Right forelimb (tissue), 1 donor: Measurements from ENCODE around the gene ARHGAP45.
A peak's percentile ranks its signal among the peaks of the same experiment; 100 is the strongest.

ENCODE experiments used
- DNase-seq: peaks from one replicate; pipeline ENCODE4 v3.0.0-alpha.2; 2018

ARHGAP45 gene

GRCh38 chr19:1054102-1055027, 12.6 kb upstream of the ARHGAP45 start:
- DNase-seq = no peak

- no peak for DNase-seq
Observed at GRCh38 chr19:1055028-1055425, 11.9 kb upstream of the ARHGAP45 start.

DNA sequence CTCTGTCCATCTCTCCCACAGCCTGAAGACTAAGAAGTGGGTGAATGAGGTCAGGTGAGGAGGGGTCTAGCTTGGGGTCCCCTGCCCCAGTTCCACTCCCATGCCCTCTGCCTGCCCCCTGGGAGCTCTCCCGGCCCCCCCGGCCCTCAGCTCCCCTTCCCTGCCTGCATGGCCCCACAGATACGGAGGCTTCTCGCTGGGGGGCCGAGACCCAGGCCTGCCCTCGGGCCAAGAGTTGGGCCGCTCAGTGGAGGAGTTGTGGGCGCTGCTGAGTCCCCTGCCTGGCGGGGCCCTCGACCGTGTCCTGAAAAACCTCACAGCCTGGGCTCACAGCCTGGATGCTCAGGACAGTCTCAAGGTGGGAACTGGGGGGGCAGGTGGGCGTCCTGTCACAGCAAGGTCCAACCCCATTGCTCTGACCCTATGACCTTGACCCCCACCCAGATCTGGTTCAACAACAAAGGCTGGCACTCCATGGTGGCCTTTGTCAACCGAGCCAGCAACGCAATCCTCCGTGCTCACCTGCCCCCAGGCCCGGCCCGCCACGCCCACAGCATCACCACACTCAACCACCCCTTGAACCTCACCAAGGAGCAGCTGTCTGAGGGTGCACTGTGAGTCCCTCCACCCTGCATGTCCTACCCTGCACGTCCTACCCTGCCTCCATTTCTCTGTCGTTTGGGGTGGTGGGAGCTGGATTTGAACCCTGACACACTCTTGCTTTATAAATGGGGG, 10.9 kb upstream of the ARHGAP45 start:
- DNase-seq = no peak

GRCh38 chr19:1057176-1057855, 9.7 kb upstream of the ARHGAP45 start:
- DNase-seq = no peak

GRCh38 chr19:1058112-1058511, 8.9 kb upstream of the ARHGAP45 start:
- DNase-seq = no peak

DNA sequence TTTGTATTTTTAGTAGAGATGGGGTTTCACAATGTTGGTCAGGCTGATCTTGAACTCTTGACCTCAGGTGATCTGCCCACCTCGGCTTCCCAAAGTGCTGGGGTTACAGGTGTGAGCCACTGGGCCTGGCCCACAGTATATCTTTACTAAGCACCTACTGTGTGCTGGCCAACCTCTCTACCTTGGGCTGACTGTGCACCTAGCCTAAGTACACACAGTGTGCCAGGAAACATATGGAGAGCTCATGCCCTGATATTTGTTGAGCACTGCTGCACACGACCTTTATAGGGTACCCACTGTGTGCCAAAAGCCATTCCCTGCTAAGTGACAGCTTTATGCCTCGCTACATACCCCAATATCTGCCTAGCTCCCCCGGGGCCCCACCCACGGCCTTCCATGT, 6.3 kb upstream of the ARHGAP45 start:
- DNase-seq = no peak

DNA sequence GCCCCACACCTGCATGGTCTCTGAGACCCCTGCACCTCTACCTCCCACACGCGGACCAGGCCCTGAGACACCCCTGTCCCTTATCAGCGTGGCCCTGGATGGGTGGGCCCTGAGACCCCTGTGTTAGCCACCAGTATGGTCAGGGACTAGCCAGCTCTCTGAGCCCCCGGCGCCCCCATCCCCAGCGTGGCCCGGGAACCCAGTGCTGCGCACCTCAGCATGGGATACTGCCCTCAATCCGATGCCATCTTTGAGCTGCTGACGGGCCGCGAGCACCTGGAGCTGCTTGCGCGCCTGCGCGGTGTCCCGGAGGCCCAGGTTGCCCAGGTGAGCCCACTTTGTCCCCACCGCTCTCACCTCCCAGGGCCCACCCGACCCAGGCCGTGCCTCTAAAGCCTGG, 5.0 kb upstream of the ARHGAP45 start:
- no peak for DNase-seq

DNA sequence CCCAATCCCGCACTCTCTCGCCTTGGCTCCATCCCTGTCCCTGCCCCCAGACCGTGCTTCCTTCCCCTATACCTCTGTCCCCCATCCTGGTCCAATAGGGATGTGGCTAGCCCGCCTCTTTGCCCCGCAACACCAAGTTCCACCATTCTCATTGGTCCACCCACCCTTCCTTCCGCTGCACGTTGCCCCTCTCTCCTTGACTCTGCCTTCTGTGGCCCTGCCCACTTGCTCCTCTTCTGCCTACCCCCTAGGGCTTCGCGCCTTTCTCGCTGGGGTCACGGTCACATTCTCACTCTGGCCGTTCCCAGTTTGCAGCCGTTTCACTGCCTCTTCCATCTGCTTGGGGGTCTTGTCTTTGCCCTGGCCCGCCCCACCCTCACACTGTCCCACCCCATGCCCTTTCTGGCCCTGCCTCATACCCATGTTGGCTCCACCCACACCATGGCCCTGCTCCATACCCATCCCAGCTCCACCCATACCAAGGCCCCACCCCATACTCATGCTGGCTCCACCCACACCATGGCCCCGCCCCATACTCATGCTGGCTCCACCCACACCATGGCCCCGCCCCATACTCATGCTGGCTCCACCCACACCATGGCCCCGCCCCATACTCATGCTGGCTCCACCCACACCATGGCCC, 4.5 kb upstream of the ARHGAP45 start:
- DNase-seq = no peak

DNA sequence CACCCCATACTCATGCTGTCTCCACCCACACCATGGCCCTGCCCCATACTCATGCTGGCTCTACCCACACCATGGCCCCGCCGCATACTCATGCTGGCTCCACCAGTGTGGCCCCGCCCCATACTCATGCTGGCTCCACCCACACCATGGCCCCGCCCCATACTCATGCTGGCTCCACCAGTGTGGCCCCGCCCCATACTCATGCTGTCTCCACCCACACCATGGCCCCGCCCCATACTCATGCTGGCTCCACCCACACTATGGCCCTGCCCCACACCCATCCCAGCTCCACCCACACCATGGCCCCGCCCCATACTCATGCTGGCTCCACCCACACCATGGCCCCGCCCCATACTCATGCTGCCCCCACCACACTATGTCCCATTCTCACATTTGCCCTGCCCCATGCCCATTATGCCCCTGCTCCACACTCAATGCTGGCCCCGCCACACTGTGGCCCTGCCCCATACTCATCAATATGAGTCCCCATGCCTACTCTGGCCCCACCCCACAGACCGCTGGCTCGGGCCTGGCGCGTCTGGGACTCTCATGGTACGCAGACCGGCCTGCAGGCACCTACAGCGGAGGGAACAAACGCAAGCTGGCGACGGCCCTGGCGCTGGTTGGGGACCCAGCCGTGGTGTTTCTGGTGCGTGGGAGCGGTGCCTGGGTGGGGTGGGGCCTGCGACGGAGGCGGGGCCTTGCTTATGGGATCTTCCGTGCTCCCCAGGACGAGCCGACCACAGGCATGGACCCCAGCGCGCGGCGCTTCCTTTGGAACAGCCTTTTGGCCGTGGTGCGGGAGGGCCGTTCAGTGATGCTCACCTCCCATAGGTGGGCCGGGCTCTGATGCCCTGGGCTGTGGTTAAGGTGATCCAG, 3.7 kb upstream of the ARHGAP45 start:
- DNase-seq = no peak

DNA sequence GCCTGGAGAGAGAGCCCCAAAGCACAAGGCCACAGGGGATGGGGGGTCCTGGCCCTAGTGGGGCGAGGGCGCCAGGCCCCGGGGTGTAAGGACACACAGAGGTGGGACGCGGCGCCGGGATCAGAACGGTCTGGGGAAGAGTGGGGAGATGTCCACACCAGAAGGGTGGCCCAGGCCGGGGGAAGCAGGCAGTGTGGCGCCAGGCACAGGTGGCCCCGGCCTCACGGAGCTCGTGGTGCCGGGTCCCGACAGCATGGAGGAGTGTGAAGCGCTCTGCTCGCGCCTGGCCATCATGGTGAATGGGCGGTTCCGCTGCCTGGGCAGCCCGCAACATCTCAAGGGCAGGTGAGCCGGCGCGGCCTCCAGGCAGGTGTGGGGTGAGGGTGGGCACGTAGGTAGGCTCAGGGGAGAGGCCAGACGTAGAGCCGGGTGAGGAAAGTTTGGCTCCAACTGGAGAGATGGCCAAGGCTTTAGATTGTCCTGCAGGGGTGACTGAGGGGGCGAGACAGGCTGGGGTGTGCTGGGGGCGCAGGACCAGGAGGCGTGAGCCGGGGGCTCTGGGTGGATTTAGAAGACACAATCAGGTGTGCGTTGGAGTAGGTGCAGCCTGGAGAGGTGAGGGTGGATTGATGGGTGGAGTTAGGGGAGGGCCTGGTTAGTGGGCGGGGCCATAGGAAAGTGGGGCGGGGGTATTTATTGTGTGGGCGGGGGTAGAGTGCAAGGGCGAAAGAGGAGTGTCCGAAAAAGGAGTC, 2.9 kb upstream of the ARHGAP45 start:
- no peak for DNase-seq

- peak; percentile 73 for DNase-seq
Observed at GRCh38 chr19:1064661-1065605, 2.0 kb upstream of the ARHGAP45 start.

DNA sequence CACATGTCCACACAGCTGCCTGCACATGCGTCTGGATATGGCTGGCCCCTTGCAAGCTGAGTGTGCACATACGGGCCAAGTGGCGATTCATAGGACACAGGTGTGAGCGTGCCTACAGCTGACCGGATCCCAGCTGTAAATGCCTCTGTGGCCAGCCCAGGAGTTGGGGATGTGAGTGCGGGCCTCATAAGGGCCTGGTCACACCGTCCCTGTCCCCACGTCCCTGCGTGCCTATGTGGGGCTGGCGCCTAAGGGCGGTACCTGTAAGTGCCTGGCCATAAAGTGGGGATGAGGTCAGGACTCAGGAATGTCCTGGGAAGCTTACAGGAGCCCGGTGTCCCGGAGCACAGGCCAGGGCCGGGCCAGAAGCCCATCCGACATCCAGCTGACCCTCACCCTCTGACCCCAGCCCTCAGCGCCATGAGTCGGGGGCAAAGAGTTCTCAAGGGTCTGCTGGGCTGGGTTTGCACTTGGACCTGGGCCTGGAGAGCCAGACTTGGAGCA, 1.3 kb upstream of the ARHGAP45 start:
- no peak for DNase-seq

- no peak for DNase-seq
Observed at GRCh38 chr19:1066251-1066747, 668 bp upstream of the ARHGAP45 start.

DNA sequence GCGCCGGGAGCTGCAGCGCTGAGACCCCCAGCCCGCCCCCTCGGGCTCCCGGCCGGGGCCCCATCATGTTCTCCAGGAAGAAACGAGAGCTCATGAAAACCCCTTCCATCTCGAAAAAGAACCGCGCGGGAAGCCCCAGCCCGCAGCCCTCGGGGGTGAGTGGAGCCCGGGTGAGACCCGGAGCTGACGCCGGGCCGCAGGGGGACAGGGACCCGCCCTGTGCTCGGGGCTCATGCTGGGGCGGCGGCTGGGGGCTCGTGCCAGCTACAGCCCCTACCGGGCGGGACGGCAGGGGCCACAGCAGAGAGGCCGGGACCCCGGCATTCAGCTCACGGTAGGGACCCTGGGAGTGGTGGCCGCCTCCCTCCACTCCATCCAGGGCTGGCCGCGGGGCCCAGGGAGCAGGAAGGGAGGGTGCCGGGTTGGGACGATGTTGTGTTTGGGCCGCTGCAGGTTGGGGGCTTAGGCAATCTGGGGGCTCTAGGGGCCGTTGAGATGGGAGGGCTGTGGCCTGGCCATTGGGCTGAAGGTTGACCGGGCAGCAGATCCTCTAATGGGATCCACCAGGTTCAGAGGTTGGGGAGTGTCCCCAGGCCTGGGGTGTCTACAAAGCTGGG, 482 bp downstream of the ARHGAP45 start:
- DNase-seq = no peak

DNA sequence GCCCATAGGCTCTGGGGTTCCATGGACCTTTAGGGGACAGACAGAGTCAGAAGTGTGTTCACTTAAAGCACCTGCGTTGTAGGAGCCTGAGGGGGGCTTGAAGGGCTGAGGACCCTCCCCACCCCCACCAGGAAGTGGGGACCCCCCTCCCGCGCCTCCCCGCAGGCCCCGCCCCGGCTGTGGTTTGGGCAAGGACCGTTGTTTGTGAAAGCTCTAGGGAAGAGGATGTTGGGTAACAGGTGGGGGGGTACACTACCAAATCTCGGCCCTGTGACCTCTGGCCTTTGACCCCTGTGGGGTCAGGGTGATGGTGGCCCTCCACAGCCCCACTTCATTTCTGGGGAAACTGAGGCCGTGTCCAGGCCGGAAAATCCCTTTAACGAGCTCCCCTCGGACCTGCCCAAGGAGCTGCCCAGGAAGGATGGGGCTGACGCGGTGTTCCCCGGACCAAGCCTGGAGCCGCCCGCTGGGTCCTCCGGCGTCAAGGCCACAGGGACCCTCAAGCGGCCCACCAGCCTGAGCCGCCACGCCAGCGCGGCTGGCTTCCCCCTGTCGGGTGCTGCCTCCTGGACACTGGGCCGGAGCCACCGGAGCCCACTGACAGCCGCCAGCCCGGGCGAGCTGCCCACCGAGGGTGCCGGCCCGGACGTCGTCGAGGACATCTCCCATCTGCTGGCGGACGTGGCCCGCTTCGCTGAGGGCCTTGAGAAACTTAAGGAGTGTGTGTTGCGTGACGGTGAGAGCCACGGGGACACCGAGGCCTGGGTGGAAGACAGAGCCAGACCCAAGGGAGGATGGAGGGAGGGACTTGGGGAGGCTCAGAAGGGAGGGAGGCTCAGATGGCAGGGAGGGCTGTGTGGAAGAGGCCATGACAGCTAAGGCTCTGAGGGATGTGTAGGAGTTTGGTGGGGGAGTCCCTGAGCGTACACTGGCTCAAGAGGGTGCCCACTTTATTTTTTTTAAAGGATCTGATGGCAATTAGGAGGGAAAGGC, 1.3 kb downstream of the ARHGAP45 start:
- no peak for DNase-seq

DNA sequence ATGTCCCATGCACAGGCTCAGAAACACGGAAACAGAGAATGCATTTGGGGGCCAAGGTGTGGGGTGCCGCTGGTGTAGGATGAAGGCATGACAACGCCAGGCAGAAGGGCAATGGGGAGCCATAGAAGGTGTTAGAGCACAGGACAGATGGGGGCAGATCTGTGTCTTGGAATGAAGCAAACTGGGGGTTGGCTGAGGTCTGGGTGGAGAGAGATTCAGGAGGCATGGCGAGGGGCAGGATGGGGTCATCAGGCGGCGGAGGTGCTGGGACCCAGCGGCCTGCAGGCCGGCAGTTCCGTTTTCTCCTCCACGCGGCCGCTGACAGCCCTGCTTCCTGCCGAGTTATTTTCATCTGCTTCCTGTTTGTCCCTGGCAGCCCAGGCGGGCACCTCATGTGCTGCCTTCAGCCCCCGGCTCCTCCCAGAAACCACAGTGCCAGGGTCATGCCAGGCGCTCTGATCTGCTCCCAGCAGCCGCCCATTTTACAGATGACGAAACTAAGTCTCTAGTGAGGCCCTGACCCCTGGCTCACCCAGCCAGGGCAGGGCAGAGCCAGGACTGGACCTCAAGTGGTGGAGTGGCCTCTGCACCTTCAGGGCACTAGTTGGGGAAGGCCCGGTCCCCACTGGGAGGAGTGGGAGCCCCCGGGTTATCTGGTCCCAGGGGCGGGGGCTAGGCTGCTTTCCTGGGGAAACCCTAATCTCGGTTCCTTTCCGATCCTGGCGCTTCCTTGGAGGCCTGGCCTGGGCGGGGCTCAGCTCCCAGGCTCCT, 2.2 kb downstream of the ARHGAP45 start:
- no peak for DNase-seq

DNA sequence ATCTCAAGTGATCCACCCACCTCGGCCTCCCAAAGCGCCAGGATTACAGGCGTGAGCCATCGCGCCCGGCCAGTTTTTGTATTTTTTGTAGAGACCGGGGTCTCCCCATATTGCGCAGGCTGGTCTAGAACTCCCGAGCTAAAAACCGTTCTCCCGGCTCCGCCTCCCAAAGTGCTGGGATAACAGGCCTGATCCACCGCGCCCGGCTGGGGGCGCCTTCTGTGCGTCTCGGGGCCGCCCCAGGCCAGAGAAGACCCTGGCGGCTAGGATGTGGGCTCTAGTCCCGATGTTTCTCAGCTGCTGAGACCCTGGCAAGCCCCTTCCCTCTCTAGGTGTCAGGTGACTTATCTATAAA, 3.6 kb downstream of the ARHGAP45 start:
- no peak for DNase-seq
